Endothelial cell (in vitro differentiated cells): ENCODE measurements around the gene HUNK. TPM values are rescaled to one million over a fixed set of nuclear protein-coding genes. Genes with fewer than 3 reads are reported as not detected.
"Not testable (repeated sequence)": the region's sequence is repeated elsewhere in the genome, so short reads cannot be mapped to it uniquely, and the experiment has no call there.

Experiments
- DNase-seq: peaks from one replicate; pipeline ENCODE4 v3.0.0; 2021; ENCODE audit warnings: low spot score
- H3K27ac Mint-ChIP-seq: one replicate; pipeline ENCODE4 v1.8.0; 2021; ENCODE audit warnings: mixed read lengths, inconsistent platforms; ENCODE audit not compliant: unreplicated experiment
- H3K27me3 Mint-ChIP-seq: one replicate; pipeline ENCODE4 v1.8.0; 2021; ENCODE audit warnings: mild to moderate bottlenecking, moderate library complexity, mixed read lengths, inconsistent platforms; ENCODE audit not compliant: unreplicated experiment
- H3K36me3 Mint-ChIP-seq: one replicate; pipeline ENCODE4 v1.8.0; 2021; ENCODE audit warnings: mild to moderate bottlenecking, low read depth, mixed read lengths, inconsistent platforms; ENCODE audit not compliant: unreplicated experiment
- H3K4me1 Mint-ChIP-seq: one replicate; pipeline ENCODE4 v1.8.0; 2021; ENCODE audit warnings: mild to moderate bottlenecking, mixed read lengths, inconsistent platforms; ENCODE audit not compliant: unreplicated experiment
- H3K4me3 Mint-ChIP-seq: one replicate; pipeline ENCODE4 v1.8.0; 2021; ENCODE audit warnings: mild to moderate bottlenecking, mixed read lengths, inconsistent platforms; ENCODE audit not compliant: unreplicated experiment
- H3K9me3 Mint-ChIP-seq: one replicate; pipeline ENCODE4 v1.8.0; 2021; ENCODE audit warnings: mixed read lengths, inconsistent platforms; ENCODE audit not compliant: unreplicated experiment
- CTCF ChIP-seq: fragments of 200-600 bp; sonication (generic); IDR thresholded peaks from one replicate; pipeline ENCODE4 v1.5.0; 2021; ENCODE audit warnings: antibody characterized with exemption; ENCODE audit not compliant: unreplicated experiment
- total RNA-seq: library from RNA; stranded (reverse); fragmentation: NEBNext Ultra II Directional; extraction: Animal tissue kit (Norgen Biotek cat#: 25700); gene quantifications from one replicate; pipeline ENCODE4 v1.2.1, GENCODE V29; 2021; ENCODE audit not compliant: unreplicated experiment

HUNK gene
- total RNA-seq, 1 donor from 2014 or later, result 19.3 TPM

GRCh38 chr21:31857096-31857495 is 15.7 kb upstream of the HUNK start:
- Mint-ChIP-seq H3K27me3 (peaks cover 1% of the 10 kb centered on the region), H3K27ac (no peak overlapping the region), H3K36me3 (no peaks in the 10 kb centered on the region), H3K9me3 (no peaks in the 10 kb centered on the region), H3K4me1 (no peaks in the 10 kb centered on the region), H3K4me3 (no peak overlapping the region)
- no peak for TF ChIP-seq CTCF
- DNase-seq, result no peak

- not testable (repeated sequence) for H3K27ac Mint-ChIP-seq, H3K4me3 Mint-ChIP-seq, H3K4me1 Mint-ChIP-seq
These were observed 15.2 kb upstream of the HUNK start for GRCh38 chr21:31857631-31858030.

GRCh38 chr21:31860851-31861250 is 12.0 kb upstream of the HUNK start:
- H3K27me3 Mint-ChIP-seq, result no peaks in the 10 kb centered on the region
- H3K36me3 Mint-ChIP-seq, result no peaks in the 10 kb centered on the region
- H3K9me3 Mint-ChIP-seq, result no peaks in the 10 kb centered on the region

More at GRCh38 chr21:31857631-31858030, 15.2 kb upstream of the HUNK start:
- not testable (repeated sequence) for H3K36me3 Mint-ChIP-seq, H3K27me3 Mint-ChIP-seq, DNase-seq, H3K9me3 Mint-ChIP-seq

GRCh38 chr21:31862078-31862477 is 10.7 kb upstream of the HUNK start:
- no peak overlapping the region for H3K27ac Mint-ChIP-seq
- no peak overlapping the region for H3K4me3 Mint-ChIP-seq
- DNase-seq, result no peak
- H3K36me3 Mint-ChIP-seq, result no peaks in the 10 kb centered on the region
- H3K4me1 Mint-ChIP-seq, result no peaks in the 10 kb centered on the region
- no peaks in the 10 kb centered on the region for H3K27me3 Mint-ChIP-seq
- H3K9me3 Mint-ChIP-seq, result no peaks in the 10 kb centered on the region
- TF ChIP-seq CTCF, result no peak

More at GRCh38 chr21:31860851-31861250, 12.0 kb upstream of the HUNK start:
- DNase-seq, result no peak
- Mint-ChIP-seq H3K4me1 (no peaks in the 10 kb centered on the region), H3K4me3 (no peak overlapping the region), H3K27ac (no peak overlapping the region)
- no peak for TF ChIP-seq CTCF

GRCh38 chr21:31865429-31865970 is 7.3 kb upstream of the HUNK start:
- H3K27ac Mint-ChIP-seq, result no peak overlapping the region
- H3K27me3 Mint-ChIP-seq, result peaks cover 2% of the 10 kb centered on the region
- no peaks in the 10 kb centered on the region for H3K36me3 Mint-ChIP-seq
- no peak for DNase-seq
- H3K4me3 Mint-ChIP-seq, result no peak overlapping the region
- H3K9me3 Mint-ChIP-seq, result no peaks in the 10 kb centered on the region
- TF ChIP-seq CTCF, result no peak
- H3K4me1 Mint-ChIP-seq, result peaks cover 8% of the 10 kb centered on the region
